GM12878 (cell line): ENCODE results near the gene CD2.

ENCODE experiments used
- CTCF ChIP-seq, 3 experiments: IDR thresholded peaks in 2 of 3; conservative IDR thresholded peaks in 1 of 3; 2 replicates each; pipeline ENCODE4 v1.5.1; 2011; ENCODE audit warnings: low read depth in 3 of 3, low read length in 3 of 3, mild to moderate bottlenecking in 3 of 3, control low read depth in 2 of 3, moderate library complexity in 2 of 3, inconsistent platforms in 1 of 3, mixed read lengths in 1 of 3; ENCODE audit not compliant: control insufficient read depth in 2 of 3, insufficient read depth in 1 of 3; ENCODE audit errors: extremely low read depth in 1 of 3
- EZH2 ChIP-seq: IDR thresholded peaks from 2 replicates; pipeline ENCODE4 v1.6.1; 2012; ENCODE audit warnings: low read depth, mild to moderate bottlenecking, control low read depth, inconsistent platforms, low read length, borderline replicate concordance; ENCODE audit not compliant: control insufficient read depth
- HDAC6 ChIP-seq: fragments of 200-600 bp; sonication (generic); IDR thresholded peaks from one replicate; pipeline ENCODE4 v1.8.0; 2017; ENCODE audit warnings: antibody characterized with exemption; ENCODE audit not compliant: unreplicated experiment
- MAX ChIP-seq: IDR thresholded peaks from 2 replicates; pipeline ENCODE4 v1.6.1; 2012; ENCODE audit warnings: low read depth, low read length, improper control_type of control experiment
- MYC ChIP-seq: IDR thresholded peaks from 2 replicates; pipeline ENCODE4 v1.6.1; 2011; ENCODE audit warnings: mild to moderate bottlenecking, low read length, moderate library complexity, inconsistent platforms; ENCODE audit not compliant: insufficient read depth, insufficient replicate concordance, insufficient read length, severe bottlenecking
- POLR2AphosphoS5 ChIP-seq: IDR thresholded peaks from 2 replicates; pipeline ENCODE4 v1.6.1; 2011; ENCODE audit warnings: mild to moderate bottlenecking, low read length, inconsistent platforms
- SREBF2 ChIP-seq: IDR thresholded peaks from 2 replicates; pipeline ENCODE4 v1.6.1; 2012; ENCODE audit warnings: mild to moderate bottlenecking, low read length
- TF ChIP-seq, protein P1 (sequence below): IDR thresholded peaks from 2 replicates; pipeline ENCODE4 v1.6.1; 2012; ENCODE audit warnings: improper control_type of control experiment, low read depth, low read length; ENCODE audit not compliant: insufficient replicate concordance

GRCh38 chr1:116807394-116808199, 53.4 kb downstream of the CD2 start:
- TF ChIP-seq EZH2 (no peak), MYC (no peak), POLR2AphosphoS5 (no peak), CTCF (IDR thresholded peaks at IDR 0.05 in 2 of 3, conservative IDR thresholded peaks at IDR 0.05 in 1 of 3; ENCODE audit: control insufficient read depth in 2 of 3, extremely low read depth in 1 of 3, insufficient read depth in 1 of 3, low read depth in 3 of 3, low read length in 3 of 3) (no peak), MAX (no peak), HDAC6 (no peak), SREBF2 (no peak)
- TF ChIP-seq, protein P1, sequence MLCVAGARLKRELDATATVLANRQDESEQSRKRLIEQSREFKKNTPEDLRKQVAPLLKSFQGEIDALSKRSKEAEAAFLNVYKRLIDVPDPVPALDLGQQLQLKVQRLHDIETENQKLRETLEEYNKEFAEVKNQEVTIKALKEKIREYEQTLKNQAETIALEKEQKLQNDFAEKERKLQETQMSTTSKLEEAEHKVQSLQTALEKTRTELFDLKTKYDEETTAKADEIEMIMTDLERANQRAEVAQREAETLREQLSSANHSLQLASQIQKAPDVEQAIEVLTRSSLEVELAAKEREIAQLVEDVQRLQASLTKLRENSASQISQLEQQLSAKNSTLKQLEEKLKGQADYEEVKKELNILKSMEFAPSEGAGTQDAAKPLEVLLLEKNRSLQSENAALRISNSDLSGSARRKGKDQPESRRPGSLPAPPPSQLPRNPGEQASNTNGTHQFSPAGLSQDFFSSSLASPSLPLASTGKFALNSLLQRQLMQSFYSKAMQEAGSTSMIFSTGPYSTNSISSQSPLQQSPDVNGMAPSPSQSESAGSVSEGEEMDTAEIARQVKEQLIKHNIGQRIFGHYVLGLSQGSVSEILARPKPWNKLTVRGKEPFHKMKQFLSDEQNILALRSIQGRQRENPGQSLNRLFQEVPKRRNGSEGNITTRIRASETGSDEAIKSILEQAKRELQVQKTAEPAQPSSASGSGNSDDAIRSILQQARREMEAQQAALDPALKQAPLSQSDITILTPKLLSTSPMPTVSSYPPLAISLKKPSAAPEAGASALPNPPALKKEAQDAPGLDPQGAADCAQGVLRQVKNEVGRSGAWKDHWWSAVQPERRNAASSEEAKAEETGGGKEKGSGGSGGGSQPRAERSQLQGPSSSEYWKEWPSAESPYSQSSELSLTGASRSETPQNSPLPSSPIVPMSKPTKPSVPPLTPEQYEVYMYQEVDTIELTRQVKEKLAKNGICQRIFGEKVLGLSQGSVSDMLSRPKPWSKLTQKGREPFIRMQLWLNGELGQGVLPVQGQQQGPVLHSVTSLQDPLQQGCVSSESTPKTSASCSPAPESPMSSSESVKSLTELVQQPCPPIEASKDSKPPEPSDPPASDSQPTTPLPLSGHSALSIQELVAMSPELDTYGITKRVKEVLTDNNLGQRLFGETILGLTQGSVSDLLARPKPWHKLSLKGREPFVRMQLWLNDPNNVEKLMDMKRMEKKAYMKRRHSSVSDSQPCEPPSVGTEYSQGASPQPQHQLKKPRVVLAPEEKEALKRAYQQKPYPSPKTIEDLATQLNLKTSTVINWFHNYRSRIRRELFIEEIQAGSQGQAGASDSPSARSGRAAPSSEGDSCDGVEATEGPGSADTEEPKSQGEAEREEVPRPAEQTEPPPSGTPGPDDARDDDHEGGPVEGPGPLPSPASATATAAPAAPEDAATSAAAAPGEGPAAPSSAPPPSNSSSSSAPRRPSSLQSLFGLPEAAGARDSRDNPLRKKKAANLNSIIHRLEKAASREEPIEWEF, result no peak
